GM18505 (cell line): ENCODE data around the gene S100G.

Source experiments
- ATAC-seq: cut with Tn5 transposase; IDR thresholded peaks from one replicate; pipeline ENCODE4 v1.9.1; 2021; ENCODE audit not compliant: unreplicated experiment
- POLR2A ChIP-seq: IDR thresholded peaks from 4 replicates; pipeline ENCODE4 v1.6.1; 2011; ENCODE audit warnings: borderline replicate concordance; ENCODE audit not compliant: insufficient read depth, insufficient read length; ENCODE audit errors: extremely low read depth

S100G gene

GRCh38 chrX:16629909-16630308 is 20.0 kb upstream of the S100G start:
- no peak for TF ChIP-seq POLR2A
- no peak for ATAC-seq

DNA sequence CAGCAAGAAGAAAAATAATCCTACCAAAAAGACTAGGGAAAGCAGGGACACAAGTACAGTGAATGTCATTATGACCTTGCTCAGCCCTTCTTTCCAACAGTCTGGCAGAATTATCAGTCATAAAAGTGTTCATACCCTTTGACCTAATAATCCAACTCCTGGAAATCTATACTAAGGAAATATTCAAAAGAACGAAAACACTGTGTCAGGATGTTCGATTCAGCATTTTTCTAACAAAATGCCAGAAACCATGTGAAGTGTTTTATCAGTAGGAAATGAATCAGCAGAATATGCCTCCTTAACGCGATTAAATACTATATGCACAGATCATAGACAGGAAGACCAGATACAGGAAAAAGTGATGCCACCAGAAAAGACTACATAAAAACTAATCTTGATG is 16.2 kb upstream of the S100G start:
- ATAC-seq, result no peak
- no peak for TF ChIP-seq POLR2A

DNA sequence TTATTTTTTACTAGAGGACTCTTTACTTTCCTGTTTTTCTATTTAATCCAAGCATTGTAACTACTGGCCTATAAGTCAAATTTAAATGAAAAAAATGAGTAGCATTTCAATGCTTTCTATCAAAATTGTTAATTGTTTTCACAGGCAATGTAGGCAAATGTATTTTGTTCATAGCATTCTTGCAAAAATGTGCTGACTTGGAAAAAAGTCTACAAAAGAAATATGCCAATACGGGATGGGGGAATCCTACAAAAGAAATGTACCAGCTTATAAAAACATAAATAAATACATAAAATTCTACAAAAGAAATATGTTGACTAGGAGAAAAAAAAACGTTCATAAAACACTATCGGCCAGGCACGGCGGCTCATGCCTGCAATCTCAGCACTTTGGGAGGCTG is 14.9 kb upstream of the S100G start:
- ATAC-seq, result no peak
- TF ChIP-seq POLR2A, result no peak

DNA sequence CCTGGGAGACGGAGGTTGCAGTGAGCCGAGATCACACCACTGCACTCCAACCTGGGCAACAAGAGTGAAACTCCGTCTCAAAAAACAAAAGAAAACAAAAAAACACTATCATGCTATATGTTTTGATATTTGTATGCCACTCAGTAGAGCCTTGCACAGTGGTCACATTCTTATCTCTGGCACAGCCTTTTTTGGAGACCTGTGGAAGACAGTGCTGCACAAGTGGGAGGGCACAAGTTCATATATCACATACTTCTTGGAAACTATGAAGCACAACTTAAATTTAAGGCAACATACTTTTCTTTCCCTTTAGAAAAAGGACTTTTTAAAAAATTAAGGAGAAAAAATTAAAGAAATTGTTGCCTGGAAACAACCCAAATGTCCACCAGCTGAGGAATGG is 14.4 kb upstream of the S100G start:
- no peak for ATAC-seq
- no peak for TF ChIP-seq POLR2A

- ATAC-seq, result no peak
- TF ChIP-seq POLR2A, result no peak
These were observed 11.4 kb upstream of the S100G start for GRCh38 chrX:16638533-16638932.

- no peak for TF ChIP-seq POLR2A
- no peak for ATAC-seq
These were observed 10.0 kb upstream of the S100G start for GRCh38 chrX:16639966-16640365.

- ATAC-seq, result no peak
These were observed 9.1 kb upstream of the S100G start for GRCh38 chrX:16640823-16641222.

DNA sequence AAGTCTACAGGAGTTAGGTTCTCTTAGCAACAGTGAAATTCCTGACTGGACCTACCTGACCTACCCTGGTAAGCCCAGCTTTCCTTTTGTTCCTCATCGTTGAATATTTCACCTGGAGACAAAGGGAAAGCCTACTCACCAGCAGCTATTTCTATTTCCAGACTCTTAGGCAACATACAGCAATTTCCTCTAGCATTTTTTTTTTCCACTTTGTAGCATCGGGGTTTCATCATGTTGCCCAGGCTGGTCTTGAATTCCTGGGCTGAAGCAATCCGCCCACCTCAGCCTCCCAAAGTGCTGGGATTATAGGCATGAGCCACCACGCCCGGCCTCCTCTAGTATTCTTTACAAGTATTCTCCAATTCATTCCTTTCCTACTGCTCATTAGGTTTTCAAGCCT is 6.8 kb upstream of the S100G start:
- no peak for ATAC-seq
- no peak for TF ChIP-seq POLR2A

More at GRCh38 chrX:16640823-16641222, 9.1 kb upstream of the S100G start:
- TF ChIP-seq POLR2A, result no peak

DNA sequence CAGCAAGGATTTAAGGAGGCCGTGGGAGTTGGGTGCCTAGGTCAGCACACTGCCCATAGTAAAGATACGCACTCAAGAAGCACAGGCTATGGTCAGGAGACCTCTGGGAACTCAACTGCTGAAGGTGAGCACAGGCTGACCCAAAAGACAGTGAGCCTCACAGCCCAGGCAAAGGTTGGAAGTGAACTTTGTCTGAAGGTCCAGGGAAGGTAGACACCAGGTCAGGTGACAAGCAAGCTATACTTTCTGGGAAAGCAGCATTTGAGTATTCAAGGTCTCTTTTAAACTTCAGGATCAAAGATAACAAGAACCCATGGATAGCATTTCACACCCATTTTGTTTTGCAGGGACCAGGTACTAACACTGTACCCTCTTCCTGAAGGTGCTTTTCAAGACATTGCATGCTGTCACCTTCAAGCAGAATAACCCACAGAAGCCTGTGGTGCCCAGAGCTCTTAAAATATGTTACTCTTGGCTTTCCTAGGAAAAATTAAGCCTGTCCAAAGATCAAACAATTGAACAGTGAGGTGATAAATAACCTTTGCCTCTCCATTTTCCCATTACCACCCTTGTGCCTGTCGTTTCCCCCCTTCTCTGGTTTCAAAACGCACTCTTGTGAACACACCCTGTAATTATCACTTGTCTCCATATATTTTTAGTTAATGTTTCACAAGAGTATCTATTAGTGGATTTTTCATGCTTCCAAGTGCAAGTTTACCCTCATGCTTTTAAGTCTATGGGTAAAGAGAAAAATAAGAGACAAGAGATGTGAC is 3.4 kb upstream of the S100G start:
- TF ChIP-seq POLR2A, result no peak
- ATAC-seq, result no peak

DNA sequence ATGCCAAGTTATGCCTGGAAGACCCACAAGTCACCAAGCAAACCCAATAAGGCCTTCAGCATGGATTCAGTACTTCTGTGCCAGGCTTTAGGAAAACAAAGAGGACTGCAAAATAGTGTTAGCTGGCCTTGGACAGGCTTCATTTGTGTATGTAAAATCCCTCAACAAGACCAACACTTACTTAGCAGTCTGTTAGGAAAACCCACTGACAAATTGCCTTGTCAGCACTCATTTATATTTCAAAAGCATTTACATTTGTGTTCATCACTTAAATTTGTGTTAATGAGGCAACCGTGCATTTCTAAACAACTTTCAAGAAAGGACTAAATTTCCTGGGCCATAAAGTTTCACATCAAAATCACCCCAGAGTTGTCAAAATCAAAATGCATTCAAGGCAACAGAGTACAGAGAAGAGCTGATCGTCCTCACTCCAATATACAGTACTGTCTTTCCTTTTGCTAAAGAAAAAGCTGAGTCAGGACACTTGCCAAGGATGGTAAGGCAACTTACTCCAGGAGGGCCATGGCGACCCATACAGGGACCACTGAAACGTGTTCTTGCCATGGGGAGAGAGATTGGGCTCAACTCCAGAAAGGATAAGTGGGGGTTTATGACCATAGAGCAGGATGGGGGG is 1.6 kb downstream of the S100G start:
- no peak for TF ChIP-seq POLR2A
- no peak for ATAC-seq

GRCh38 chrX:16653424-16653823 is 3.5 kb downstream of the S100G start:
- ATAC-seq, result no peak
- no peak for TF ChIP-seq POLR2A

GRCh38 chrX:16654093-16654492 is 4.1 kb downstream of the S100G start:
- ATAC-seq, result no peak
- TF ChIP-seq POLR2A, result no peak

- no peak for ATAC-seq
- TF ChIP-seq POLR2A, result no peak
These were observed 8.3 kb downstream of the S100G start for GRCh38 chrX:16658284-16658683.

- no peak for ATAC-seq
- no peak for TF ChIP-seq POLR2A
These were observed 9.4 kb downstream of the S100G start for GRCh38 chrX:16659321-16659720.
